ENCODE data around the gene DDX43.

The DDX43 gene

GRCh38 chr6:73413102-73413501, 18.5 kb downstream of the DDX43 start:
- DNase-seq (ENCODE audit: extremely low read depth, low read depth) = no peak
- TF ChIP-seq, protein P1, sequence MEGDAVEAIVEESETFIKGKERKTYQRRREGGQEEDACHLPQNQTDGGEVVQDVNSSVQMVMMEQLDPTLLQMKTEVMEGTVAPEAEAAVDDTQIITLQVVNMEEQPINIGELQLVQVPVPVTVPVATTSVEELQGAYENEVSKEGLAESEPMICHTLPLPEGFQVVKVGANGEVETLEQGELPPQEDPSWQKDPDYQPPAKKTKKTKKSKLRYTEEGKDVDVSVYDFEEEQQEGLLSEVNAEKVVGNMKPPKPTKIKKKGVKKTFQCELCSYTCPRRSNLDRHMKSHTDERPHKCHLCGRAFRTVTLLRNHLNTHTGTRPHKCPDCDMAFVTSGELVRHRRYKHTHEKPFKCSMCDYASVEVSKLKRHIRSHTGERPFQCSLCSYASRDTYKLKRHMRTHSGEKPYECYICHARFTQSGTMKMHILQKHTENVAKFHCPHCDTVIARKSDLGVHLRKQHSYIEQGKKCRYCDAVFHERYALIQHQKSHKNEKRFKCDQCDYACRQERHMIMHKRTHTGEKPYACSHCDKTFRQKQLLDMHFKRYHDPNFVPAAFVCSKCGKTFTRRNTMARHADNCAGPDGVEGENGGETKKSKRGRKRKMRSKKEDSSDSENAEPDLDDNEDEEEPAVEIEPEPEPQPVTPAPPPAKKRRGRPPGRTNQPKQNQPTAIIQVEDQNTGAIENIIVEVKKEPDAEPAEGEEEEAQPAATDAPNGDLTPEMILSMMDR (IDR thresholded peaks at IDR 0.05; ENCODE audit: low read depth, low read length) = no peak

GRCh38 chr6:73418081-73418741, 23.6 kb downstream of the DDX43 start:
- no peak for DNase-seq (ENCODE audit: extremely low read depth, low read depth)
- TF ChIP-seq, protein P1 (IDR thresholded peaks at IDR 0.05; ENCODE audit: low read depth, low read length) = no peak

DNA sequence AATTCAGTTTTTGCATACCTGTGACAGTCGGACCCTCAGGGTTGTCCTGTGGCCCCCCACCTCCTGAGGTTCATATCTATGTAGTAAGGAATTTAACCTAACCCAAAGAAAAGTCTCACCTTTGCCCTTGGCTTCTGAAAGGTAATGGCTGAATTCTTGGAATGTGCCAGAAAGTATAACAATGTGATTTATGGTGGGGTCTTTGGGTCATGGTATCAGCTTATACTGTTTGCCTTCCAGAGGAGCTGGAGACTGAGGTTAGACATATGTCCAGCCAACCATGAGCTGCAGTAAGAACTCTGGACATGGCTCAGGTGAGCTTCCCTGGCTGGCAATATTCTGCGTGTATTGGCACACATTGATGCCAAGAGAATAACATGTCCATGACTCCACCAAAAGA, 26.9 kb downstream of the DDX43 start:
- no peak for DNase-seq (ENCODE audit: extremely low read depth, low read depth)
- TF ChIP-seq, protein P1 (IDR thresholded peaks at IDR 0.05; ENCODE audit: low read depth, low read length) = no peak

- no peak for DNase-seq (ENCODE audit: extremely low read depth, low read depth)
Observed at GRCh38 chr6:73435236-73435635, 40.6 kb downstream of the DDX43 start.

DNA sequence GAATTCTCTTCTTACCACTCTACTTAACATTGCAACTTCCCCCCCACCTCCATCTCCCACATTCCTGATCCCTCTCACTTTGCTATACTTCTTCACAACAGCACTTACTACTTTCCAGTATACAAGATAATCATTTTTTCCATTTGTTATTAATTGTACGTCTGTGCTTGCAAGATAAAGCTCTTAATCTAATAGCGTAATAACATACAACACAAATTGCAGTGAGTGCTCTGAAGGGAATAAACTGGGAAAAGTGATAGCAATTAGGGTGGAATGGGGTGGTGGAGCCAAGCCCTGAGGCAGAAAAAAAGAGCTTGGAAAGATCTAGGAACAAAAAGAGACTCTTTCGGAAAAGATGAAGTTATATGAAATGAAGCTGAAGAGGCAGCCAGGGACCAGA, 48.9 kb downstream of the DDX43 start:
- TF ChIP-seq, protein P1 (IDR thresholded peaks at IDR 0.05; ENCODE audit: low read depth, low read length) = no peak
- DNase-seq (ENCODE audit: extremely low read depth, low read depth) = no peak

More at GRCh38 chr6:73435236-73435635, 40.6 kb downstream of the DDX43 start:
- TF ChIP-seq, protein P1 (IDR thresholded peaks at IDR 0.05; ENCODE audit: low read depth, low read length) = no peak

- no peak for DNase-seq (ENCODE audit: extremely low read depth, low read depth)
Observed at GRCh38 chr6:73451223-73452106, 56.8 kb downstream of the DDX43 start.

More at GRCh38 chr6:73451223-73452106, 56.8 kb downstream of the DDX43 start:
- TF ChIP-seq, protein P1 (IDR thresholded peaks at IDR 0.05; ENCODE audit: low read depth, low read length) = no peak
